ENCODE data around the gene TSHZ2. TPM values are rescaled to one million over a fixed set of nuclear protein-coding genes. Genes with fewer than 3 reads are reported as not detected.

The TSHZ2 gene
- total RNA-seq, 1 experiment from 2014 or later = 2.3 TPM

GRCh38 chr20:53387983-53388675 lies 416.0 kb downstream of the TSHZ2 start:
- TF ChIP-seq CTCF (IDR thresholded peaks at IDR 0.05; ENCODE audit: unreplicated experiment) = no peak
- Mint-ChIP-seq H3K4me3 (ENCODE audit: unreplicated experiment) (no peak overlapping the region), H3K4me1 (ENCODE audit: insufficient read depth, unreplicated experiment) (no peaks in the 10 kb centered on the region), H3K36me3 (ENCODE audit: insufficient read depth, unreplicated experiment) (no peaks in the 10 kb centered on the region), H3K27me3 (ENCODE audit: insufficient read depth, unreplicated experiment) (no peaks in the 10 kb centered on the region), H3K9me3 (ENCODE audit: unreplicated experiment) (no peaks in the 10 kb centered on the region), H3K27ac (ENCODE audit: low read depth, unreplicated experiment) (no peak overlapping the region)
- POLR2A ChIA-PET = no interaction called here
- CTCF ChIA-PET = interaction anchor here (0.6 kb wide), 1 partner anchor 862 kb away, joined by 3 read pairs; no protein-coding TSS in a partner anchor
- no TSS peak for BruUV-seq (replicated peaks)
- DNase-seq (ENCODE audit: unreplicated experiment) = no peak
- intact Hi-C loops (cut with micrococcal nuclease) = no loop called here

GRCh38 chr20:53389516-53390300 lies 417.6 kb downstream of the TSHZ2 start:
- Mint-ChIP-seq H3K9me3 (ENCODE audit: unreplicated experiment) (no peaks in the 10 kb centered on the region), H3K36me3 (ENCODE audit: insufficient read depth, unreplicated experiment) (no peaks in the 10 kb centered on the region), H3K4me3 (ENCODE audit: unreplicated experiment) (no peak overlapping the region), H3K27ac (ENCODE audit: low read depth, unreplicated experiment) (no peak overlapping the region), H3K4me1 (ENCODE audit: insufficient read depth, unreplicated experiment) (no peaks in the 10 kb centered on the region), H3K27me3 (ENCODE audit: insufficient read depth, unreplicated experiment) (no peaks in the 10 kb centered on the region)
- ChIA-PET POLR2A (no interaction called here), CTCF (no interaction called here)
- no TSS peak for BruUV-seq (replicated peaks)
- TF ChIP-seq CTCF (IDR thresholded peaks at IDR 0.05; ENCODE audit: unreplicated experiment) = no peak
- DNase-seq (ENCODE audit: unreplicated experiment) = no peak
- intact Hi-C loops (cut with micrococcal nuclease) = no loop called here

GRCh38 chr20:53390770-53391169 lies 418.6 kb downstream of the TSHZ2 start:
- Mint-ChIP-seq H3K4me1 (ENCODE audit: insufficient read depth, unreplicated experiment) (no peaks in the 10 kb centered on the region), H3K9me3 (ENCODE audit: unreplicated experiment) (no peaks in the 10 kb centered on the region)

More at GRCh38 chr20:53390770-53391169, 418.6 kb downstream of the TSHZ2 start:
- TF ChIP-seq CTCF (IDR thresholded peaks at IDR 0.05; ENCODE audit: unreplicated experiment) = no peak
- no peak for DNase-seq (ENCODE audit: unreplicated experiment)
- intact Hi-C loops (cut with micrococcal nuclease) = no loop called here
- H3K36me3 Mint-ChIP-seq (ENCODE audit: insufficient read depth, unreplicated experiment) = no peaks in the 10 kb centered on the region
- no TSS peak for BruUV-seq (replicated peaks)
- H3K4me3 Mint-ChIP-seq (ENCODE audit: unreplicated experiment) = no peak overlapping the region
- H3K27ac Mint-ChIP-seq (ENCODE audit: low read depth, unreplicated experiment) = no peak overlapping the region
- no peaks in the 10 kb centered on the region for H3K27me3 Mint-ChIP-seq (ENCODE audit: insufficient read depth, unreplicated experiment)
- ChIA-PET CTCF (no interaction called here), POLR2A (no interaction called here)
